Inferior parietal cortex (tissue), 1 donor: ENCODE results near the gene UNKL.
A peak's percentile ranks its signal among the peaks of the same experiment; 100 is the strongest.

Experiments
- DNase-seq: peaks from one replicate; pipeline ENCODE4 v3.0.0-alpha.2; 2016; ENCODE audit errors: extremely low spot score

Gene UNKL, protein sequence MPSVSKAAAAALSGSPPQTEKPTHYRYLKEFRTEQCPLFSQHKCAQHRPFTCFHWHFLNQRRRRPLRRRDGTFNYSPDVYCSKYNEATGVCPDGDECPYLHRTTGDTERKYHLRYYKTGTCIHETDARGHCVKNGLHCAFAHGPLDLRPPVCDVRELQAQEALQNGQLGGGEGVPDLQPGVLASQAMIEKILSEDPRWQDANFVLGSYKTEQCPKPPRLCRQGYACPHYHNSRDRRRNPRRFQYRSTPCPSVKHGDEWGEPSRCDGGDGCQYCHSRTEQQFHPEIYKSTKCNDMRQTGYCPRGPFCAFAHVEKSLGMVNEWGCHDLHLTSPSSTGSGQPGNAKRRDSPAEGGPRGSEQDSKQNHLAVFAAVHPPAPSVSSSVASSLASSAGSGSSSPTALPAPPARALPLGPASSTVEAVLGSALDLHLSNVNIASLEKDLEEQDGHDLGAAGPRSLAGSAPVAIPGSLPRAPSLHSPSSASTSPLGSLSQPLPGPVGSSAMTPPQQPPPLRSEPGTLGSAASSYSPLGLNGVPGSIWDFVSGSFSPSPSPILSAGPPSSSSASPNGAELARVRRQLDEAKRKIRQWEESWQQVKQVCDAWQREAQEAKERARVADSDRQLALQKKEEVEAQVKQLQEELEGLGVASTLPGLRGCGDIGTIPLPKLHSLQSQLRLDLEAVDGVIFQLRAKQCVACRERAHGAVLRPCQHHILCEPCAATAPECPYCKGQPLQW

DNA sequence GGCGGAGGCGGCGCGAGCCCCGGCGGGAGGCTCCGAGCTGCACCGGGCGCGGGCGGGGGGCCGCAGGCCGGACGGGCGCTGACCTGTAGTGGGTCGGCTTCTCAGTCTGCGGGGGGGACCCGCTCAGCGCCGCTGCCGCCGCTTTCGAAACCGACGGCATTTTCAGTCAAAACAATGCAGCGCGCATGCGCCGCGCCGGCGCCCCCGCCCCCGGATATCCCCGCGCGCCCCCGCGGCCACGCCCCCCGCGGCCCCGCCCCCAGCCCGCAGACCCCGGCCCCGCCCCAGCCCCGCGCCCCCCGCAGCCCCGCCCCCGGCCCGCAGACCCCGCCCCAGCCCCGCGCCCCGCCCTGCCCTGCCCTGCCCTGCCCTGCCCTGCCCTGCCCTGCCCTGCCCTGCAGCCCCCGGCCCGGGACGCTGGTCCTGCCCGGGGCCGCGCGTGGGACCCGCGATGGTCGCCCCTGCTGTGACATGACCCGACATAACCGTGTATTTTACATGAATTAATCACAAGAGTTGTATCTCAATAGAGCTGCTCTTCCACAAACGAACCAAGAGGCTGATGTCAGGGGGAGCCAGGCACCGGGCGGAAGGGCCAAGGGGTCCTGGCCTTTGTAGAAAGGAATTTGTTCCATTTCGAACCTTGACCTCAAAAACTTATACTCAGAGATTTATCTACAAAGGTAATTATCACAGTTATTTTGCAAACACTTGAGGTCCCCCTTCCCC is at the start of gene UNKL:
Gene UNKL, minus strand, starts transcription at position 173 of the 729 bp plus-strand sequence. Its CDS starts 13 bp downstream, at position 160.
- DNase-seq: peak; percentile 27

DNA sequence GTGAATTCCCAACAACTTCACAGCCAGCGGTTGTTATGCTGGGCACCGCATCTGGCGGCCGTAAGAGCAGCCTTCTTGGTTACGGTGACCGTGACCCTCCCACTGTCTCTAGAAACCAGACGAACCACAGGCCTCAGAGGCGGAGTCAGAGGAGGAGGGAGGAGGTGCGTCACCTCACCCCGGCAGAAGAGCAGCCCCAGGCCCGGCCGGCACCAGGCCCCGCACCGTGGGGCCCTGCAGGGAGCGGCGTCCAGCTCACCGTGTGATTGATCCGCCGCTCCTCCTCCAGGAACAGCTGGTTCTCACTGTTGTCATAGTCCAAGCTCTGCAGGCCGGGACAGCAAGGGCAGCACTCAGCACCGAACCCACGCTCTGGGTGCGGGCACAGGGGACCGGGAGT is 46.6 kb upstream of the UNKL start:
- no peak for DNase-seq

DNA sequence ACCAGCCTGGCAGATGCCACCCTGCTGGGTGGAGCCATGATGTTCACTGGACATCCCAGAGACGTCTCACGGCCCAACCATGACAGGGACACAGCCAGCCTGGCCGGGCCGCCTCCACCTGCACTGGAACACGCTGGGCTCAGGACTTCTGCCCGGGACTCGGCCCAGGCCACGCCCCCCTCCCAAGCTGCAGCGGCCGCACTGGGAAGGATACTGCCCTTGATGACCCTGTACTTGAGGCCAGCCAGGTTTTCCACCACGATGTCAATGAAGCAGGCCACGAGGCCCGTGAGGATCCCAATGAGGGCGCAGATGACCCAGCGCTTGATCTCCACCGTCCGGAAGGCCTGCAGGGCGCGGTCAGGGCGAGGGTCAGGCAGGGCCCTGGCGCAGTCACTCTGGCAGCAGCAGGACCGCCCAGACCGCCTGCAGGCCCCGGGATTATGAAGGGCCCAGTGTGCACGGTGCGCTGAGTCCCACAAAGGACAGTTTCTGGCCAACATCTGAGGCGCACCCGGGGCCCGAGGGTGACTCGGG is 46.2 kb upstream of the UNKL start:
- DNase-seq: no peak

DNA sequence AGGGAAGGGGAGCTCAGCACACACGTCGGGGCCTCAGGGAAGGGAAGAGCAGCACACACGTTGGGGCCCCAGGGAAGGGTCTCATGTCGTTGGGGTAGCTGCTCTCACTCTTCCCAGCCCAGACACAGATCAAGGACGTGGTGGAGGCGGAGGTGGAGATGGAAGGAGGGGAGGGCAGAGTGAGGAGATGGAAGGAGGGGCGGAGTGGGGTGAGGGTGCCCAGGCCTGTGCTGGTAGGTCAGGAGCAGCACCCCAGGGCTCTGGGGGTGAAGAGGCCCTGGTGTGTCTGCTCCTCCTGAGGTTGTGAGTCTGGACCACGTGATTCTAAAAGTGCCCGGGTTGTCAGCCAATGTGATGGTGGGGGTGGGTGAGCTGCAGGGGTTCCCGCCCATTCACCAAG is 45.5 kb upstream of the UNKL start:
- DNase-seq: no peak

DNA sequence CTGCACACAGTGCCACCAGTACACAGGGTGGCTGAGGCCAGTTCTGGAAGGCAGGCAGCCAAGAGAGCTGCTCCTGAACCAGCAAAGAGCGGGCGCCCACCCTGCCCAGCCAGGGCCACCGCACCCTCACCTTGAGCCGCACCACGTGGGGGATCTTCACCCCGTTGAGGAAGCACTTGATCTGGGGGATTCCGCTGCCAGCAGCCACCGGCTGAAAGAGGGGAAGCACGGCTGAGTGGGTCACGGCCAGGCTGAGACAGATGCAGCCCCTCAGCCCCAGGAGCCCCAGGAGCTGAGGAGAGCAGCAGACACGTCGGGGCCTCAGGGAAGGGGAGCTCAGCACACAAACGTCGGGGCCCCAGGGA is 44.5 kb upstream of the UNKL start:
- no peak for DNase-seq

DNA sequence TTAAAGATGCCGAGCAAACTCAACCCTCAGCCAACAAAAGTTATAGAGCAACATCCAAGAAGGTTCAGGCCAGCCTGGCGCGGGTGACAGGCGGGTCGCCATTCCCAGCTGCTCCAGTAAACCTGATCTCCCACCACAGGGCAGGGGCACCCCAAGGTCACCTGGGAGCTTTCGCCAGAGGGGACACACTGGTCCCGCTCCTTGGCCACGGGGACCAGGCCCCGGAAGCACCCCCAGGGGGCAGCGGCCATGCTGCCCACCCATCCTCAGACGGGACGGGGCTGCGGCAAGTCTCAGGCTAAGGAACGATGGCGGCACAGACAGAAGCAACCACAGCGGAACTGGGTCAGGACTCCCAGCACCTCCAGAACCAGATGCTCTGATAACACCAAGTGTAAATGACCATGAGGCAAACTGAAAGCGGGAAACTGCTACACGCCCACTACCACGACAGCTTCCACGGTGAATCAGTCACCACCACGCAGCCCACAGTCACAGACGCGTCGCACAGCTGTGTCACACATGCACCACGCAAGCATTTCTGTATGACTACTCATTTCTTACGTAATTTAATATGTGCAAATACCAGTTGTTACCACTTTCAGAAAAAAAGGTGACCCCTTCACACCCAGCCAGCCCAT is 44.0 kb upstream of the UNKL start:
- peak; percentile 9 for DNase-seq

DNA sequence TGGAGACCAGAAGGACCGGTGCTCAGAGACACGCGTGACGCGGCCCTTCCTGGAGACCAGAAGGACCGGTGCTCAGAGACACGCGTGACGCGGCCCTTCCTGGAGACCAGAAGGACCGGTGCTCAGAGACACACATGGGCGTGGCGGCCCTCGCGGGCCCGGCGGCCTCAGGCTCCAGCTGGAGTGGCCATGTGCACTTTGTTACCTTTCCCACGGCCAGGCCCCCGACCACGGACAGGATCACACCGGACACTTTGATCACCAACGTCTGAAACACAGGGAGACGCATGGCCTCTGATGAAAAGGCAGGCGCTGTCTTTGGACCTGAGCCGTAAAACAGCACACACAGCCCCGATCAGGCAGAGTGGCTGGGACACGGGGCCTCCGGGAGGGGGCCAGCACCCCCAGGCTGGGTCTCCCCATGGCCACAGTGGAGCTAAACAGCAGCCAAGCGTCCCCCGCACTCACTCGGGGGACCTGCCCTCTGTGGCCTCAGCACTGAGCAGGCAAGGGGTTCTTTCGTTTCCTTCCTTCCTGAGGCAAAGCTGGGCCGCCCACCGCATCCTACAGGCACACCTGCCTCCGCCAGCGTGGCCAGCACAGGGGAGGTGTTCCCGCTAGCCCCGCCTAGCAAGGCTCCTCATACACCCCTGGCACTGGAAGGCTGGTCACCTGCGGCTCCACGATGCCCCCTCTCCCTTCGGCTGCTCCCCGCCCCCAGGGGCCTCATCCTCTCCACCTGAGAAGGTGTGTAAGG is 43.2 kb upstream of the UNKL start:
- DNase-seq: no peak

DNA sequence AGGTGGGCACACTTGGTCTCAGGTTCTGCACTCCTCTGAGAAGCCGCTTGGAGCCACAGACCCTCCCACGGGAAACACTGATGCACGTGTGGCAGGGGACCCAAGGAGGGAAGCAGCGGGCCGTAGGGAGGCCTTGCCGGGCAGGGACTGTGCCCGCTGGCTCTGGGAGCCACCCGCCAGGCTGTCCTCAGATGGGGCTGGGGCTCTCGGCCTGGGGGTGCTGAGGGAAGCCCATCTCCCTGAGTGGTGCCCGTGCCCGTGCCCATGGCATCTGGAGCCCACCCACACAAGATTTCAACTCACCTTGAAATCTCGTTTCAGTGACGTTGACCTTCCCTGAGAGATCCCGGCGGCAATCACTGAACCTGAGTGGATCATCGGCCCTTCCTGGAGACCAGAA is 42.4 kb upstream of the UNKL start:
- no peak for DNase-seq

- DNase-seq: no peak
These were observed 41.0 kb upstream of the UNKL start for GRCh38 chr16:1455190-1456171.

DNA sequence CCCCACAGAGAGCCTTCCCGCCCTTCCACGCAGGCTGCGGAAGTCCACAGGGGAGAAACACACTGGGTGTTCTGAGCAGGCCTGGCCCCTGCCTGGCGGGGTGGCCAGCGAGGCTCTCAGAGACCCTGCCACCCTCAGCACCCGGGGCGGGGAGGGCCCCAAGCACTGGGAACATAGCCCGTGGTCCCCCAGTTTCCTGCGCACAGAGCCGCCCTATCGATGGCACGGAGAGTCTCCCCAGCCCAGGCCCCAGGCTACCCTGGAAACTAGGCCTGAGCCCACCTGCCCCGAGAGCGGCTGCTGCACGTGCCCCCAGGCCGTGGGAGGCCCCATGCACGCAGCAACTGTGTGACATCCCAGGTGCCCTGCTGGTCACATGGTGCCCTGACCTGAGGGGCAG is 40.1 kb upstream of the UNKL start:
- DNase-seq: no peak

DNA sequence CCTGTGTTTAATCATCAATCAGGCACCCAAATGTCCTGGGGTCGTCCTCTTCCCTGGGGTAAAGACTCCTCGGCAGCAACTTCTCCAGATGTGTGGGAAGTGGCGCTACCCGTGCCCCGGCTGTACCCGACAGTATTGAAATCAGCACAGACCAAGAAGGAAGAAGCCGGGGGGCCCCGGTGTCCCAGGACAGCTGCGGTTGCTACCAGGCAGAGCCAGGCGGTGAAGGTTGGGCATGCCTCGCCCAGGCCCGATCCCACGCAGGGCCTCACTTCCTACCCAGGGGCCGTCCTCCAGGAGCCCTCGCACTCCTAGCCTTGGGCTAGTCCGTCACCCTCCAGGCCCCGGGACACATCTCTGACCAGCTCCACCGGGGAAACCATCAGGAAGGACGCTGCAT is 38.8 kb upstream of the UNKL start:
- no peak for DNase-seq

- no peak for DNase-seq
These were observed 38.0 kb upstream of the UNKL start for GRCh38 chr16:1452530-1452929.

- DNase-seq: no peak
These were observed 37.3 kb upstream of the UNKL start for GRCh38 chr16:1451702-1452392.

GRCh38 chr16:1450841-1451240 is 36.3 kb upstream of the UNKL start:
- no peak for DNase-seq

DNA sequence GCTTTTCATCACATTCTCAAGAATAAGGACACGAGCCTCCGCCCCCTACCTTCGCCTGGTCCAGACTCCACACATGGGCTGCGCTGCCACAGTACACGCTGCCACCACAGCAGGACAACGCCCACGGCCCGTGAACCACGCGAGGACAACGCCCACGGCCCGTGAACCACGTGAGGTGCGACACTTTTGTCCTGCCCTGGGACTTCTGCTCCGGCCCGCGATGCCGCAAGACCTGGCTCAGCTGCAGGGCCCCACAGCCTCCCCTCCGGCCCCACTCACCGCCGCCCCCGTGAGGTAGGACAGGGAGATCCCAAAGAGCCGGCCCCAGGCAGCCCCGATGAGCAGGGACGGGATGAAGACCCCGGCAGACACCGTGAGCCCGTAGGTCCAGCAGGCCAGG is 35.7 kb upstream of the UNKL start:
- DNase-seq: no peak

DNA sequence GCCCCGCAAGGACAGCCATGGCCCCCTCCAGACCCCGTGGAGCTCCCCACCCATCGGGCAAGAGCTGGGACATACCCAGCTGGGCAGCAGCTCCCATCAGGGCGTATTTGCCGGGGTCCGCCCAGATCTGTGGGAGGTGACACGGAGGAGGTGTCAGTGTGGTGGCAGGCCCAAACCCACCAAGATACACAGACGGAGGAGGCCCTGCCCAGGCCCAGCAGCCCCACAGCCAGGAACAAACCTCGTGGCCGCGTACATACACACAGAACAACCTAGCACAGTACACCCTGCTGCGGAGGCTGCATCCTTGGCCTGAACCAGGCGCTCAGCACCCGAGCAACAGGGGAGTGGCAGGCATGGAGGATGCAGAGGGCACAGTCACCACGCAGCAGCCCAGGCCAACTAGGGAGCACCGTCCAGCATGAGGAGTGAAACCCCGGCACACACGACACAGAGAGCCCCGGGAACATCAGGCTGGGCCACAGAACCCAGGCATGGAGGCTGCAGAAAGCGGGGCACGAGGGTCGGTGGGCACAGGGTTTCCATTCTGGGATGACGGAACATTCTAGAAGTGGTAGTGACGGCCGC is 34.8 kb upstream of the UNKL start:
- no peak for DNase-seq

GRCh38 chr16:1448536-1449116 is 34.1 kb upstream of the UNKL start:
- DNase-seq: no peak

- DNase-seq: no peak
These were observed 33.5 kb upstream of the UNKL start for GRCh38 chr16:1447965-1448364.
